GM12875 (cell line): ENCODE results near the gene PTPRD.

ENCODE experiments used
- H3K4me3 ChIP-seq: one replicate; pipeline ENCODE4 v1.5.1; 2011; ENCODE audit warnings: low read depth, low read length, control low read depth
- CTCF ChIP-seq: IDR thresholded peaks from 2 replicates; pipeline ENCODE4 v1.5.1; 2011; ENCODE audit warnings: low read depth, mild to moderate bottlenecking, control low read depth, inconsistent platforms, low read length, moderate library complexity, borderline replicate concordance; ENCODE audit not compliant: insufficient read depth

Gene PTPRD

GRCh38 chr9:8860086-8860485, 1752.7 kb downstream of the PTPRD start:
- no peak overlapping the region for H3K4me3 ChIP-seq
- no peak for TF ChIP-seq CTCF

GRCh38 chr9:8859416-8859815, 1753.4 kb downstream of the PTPRD start:
- TF ChIP-seq CTCF = no peak
- H3K4me3 ChIP-seq = no peak overlapping the region

- no peak for TF ChIP-seq CTCF
- H3K4me3 ChIP-seq = no peak overlapping the region
Observed at GRCh38 chr9:8858596-8859161, 1754.1 kb downstream of the PTPRD start.

GRCh38 chr9:8857926-8858595, 1754.7 kb downstream of the PTPRD start:
- TF ChIP-seq CTCF = no peak
- no peak overlapping the region for H3K4me3 ChIP-seq

GRCh38 chr9:8857068-8857925, 1755.5 kb downstream of the PTPRD start:
- TF ChIP-seq CTCF = no peak
- H3K4me3 ChIP-seq = no peak overlapping the region

- TF ChIP-seq CTCF = no peak
- no peak overlapping the region for H3K4me3 ChIP-seq
Observed at GRCh38 chr9:8856396-8857067, 1756.3 kb downstream of the PTPRD start.
